Measurements from ENCODE around the gene ABCA1.
"Not testable (repeated sequence)": the region's sequence is repeated elsewhere in the genome, so short reads cannot be mapped to it uniquely, and the experiment has no call there.

The ABCA1 gene

DNA sequence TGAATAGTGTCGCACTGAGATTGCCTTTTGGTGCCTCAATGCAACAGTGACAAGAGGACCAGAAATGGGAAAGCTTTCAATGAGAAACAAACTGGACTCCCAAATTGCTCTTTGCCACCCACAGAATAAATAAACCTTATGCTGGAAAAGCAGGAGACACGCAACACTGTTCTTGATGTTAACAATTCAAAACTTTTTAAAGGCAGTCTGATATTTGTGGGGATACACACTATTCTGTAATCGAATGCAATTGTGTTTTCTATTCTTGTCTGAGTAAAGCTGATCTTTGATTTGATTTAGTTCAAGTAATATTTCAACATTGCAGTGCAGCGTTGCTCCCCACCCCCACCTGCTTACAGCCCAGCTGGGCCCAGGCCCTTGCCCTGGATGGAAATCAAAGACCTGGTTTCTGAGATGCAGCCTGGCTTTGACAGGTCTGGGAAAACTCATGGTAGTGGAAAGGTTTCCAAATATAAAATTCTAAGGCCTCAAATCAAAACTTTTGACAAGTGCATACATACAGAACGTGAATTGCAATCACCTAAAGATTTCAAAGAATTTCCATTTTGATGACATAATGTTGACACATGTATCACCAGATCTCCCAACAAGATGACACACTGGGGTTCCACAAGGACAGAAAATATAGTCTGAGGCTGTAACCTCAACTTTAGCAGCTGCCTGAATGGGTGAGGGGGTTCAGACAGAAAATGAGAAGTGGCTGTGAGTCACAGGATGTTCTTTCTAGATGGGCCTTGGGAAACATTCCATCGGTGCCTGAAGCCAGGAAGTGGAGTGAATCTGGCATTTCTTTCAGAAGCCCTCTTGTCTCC is 55.1 kb downstream of the ABCA1 start:
- DNase-seq (ENCODE audit: low read depth), result no peak

DNA sequence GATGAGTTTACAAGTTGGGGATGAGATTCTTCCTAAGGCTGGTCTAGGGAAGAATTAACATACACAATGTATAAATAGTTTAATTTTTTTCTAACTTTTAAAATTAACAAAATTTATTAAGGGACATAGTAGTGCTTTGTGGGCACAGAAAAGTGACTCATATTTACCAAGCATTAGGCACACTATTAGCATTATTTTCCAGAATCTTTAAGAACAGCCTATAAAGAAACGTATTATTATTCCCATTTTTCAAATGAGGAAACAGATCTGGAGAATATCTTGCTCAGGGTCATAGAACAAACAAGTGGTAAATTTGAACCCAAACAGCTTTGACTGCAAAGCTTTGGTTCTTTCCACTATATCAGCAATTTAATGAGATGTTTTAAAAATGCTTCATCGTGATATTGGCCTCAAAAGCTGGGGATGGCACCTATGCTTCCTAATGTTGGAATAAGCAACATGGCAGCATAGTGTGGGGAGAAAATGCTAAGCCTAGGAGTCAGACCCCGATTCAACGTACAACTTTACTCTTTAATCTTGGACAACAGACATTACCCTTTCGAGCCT is 55.9 kb downstream of the ABCA1 start:
- DNase-seq (ENCODE audit: low read depth), result no peak

DNA sequence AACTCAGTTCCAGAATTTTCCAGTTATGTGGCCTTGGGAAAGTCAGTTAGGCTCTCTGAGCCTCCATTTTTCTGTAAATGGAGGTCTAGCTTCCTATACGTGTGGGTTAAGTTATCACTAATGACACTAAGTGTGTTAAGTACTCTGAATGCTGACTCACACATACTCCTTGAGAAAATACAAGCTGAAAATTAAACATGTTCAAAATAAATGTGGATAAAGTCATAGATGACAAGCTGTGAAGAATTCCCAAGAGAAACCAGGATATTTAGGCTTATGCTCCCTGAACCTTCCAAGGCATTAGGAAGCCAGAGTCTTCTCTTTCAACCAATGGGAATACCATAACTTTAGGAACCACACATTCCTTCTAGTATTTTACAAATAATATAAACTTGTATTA is 58.1 kb downstream of the ABCA1 start:
- no peak for DNase-seq (ENCODE audit: low read depth)

DNA sequence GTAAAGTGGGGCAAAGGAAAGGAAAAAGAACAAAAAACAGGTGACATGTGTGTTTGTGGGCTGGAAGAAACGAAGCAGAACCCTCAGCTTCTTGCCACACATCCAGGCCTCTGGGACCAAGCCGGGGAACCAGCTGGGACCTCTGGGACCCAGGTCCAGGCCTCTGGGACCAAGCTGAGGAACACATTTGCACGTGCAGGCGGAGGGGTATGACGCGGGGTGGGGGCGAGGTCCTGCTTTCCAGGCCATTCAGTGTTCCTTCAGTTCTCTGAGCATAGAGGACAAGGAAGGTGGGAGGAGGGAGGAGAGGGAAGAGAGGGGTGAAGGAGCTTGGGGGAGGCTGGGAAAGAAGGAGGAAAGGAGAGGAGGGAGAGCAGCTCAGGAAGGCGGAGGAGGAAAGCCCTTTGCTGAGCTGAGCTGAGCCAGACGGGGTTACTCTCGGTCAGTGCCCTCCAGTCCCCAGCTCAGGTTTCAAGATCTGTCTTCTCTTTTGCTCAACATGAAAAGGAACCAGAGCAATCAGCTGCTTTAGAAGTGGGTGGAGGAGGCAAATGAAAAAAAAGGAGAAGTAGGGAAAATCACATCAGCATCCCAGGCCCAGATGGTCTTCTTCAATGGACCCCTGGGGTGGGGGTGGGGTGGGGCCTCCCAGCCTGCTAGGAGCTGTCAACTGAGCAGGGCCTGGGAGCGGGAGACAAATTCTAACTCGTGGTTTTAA is 59.1 kb downstream of the ABCA1 start:
- no peak for DNase-seq (ENCODE audit: low read depth)

DNA sequence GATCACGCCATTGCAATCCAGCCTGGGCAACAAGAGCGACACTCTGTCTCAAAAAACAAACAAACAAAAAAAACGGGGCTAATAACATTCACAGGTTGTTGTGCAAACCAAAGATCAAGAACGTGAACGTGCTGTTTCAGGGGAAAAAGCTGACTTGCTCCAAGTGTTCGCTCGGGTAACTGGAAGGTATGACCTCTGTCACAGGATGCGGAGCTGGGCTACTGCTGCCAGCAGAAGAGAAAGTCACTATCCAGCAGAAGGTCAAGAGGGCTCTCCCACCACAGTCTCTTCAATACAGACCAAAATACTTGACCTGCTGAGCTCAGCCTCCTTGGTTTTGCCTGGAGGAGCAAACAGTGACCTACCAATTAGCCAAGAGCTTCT is 59.7 kb downstream of the ABCA1 start:
- DNase-seq (ENCODE audit: low read depth), result no peak

DNA sequence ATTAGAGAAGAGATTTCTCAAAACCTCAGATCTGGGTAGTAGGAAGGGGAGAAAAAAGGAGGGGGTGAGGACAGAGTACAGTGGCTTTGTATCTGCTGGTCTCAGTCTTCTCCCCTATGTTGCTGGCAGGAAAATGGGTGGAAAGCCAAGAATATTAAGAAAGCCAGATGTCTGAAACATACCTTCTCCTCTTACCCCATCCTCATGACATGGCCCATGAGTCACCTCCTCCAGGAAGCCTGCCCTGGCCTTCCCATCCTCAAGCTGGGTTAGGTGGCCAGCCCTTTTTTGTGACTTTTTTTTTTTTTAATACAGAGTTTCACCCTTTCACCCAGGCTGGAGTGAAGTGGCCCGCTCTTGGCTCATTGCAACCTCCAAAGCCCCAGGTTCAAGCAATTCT is 61.8 kb downstream of the ABCA1 start:
- no peak for DNase-seq (ENCODE audit: low read depth)

GRCh38 chr9:104864675-104865104 is 63.3 kb downstream of the ABCA1 start:
- DNase-seq (ENCODE audit: low read depth), result no peak

DNA sequence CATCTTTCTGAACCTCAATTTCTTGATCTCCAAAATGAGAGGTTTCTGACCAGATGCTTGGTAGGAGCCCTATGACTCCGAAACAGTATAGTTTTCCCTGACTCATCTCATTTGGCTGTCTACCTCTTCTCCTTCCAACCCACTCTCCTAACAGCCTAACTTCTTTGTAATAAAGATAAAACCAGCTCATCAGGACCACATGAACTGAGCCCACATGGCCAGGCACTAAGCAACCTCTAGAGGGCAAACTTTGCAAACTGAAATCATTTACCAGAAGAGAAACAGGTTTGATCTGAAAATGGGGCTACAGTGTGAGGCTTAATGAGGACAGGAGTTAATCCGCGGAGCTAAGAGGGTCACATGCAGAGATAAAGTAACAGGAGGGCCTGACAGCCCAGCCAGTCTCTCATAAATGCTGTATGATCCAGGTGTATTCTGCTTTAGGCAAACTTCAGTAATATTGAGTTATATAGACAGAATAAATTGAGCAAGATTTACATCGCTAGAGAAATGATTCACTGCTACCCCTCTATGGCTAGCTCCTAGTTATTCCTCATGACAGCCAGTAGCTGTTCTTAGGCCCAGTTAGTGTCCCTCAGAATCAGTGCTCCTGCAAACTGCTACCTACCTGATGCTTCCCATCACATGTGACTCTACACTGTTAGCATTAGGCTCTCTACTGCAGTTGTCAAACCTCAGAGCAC is 64.6 kb downstream of the ABCA1 start:
- no peak for DNase-seq (ENCODE audit: low read depth)

GRCh38 chr9:104861397-104861796 is 66.6 kb downstream of the ABCA1 start:
- DNase-seq (ENCODE audit: low read depth), result no peak

- no peak for DNase-seq (ENCODE audit: low read depth)
These were observed 67.7 kb downstream of the ABCA1 start for GRCh38 chr9:104860263-104860662.

DNA sequence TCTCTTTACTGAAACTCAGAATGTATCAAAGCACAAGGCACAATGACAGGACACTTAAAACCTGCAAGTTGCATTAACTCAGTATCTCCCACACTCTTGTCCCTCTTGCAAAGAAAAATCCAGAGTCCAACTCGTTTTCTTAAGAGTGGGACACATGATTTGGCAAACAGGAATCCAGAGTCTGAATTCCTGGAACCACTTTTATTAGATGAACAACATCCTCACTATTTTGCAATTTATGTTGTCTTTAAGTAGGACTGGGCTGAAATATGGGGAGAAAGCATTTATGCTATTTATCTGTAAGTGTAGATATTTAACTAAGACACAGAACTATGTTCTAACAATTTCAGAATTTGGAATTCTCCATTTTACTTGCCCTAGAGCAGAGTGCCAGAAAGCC is 69.1 kb downstream of the ABCA1 start:
- DNase-seq (ENCODE audit: low read depth), result no peak

- DNase-seq (ENCODE audit: low read depth), result no peak
These were observed 69.7 kb downstream of the ABCA1 start for GRCh38 chr9:104858271-104858670.

DNA sequence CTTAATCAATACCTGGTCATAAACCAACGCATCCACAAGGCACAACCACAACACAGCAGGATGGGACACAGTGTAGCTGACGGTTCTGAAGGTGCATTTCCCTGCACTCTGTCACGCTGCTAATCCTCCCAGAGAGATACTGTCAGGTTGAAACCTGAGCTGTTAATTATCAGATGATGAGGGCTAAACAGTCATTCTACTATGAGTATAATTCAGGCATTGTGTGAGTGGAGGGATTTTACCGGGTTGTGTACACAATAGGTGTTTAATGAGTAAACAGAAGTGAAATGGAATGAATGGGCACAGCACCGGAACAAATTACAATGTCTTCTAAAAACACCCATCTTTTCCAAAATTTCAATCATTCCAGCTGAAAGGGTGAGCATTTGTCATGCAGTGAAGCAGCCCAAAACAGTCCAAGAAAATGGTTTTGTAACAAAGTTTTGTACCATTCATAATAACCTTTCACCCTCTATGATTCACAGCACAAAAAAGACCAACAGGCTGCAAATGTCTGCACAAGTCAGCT is 71.5 kb downstream of the ABCA1 start:
- no peak for DNase-seq (ENCODE audit: low read depth)

GRCh38 chr9:104855807-104856206 is 72.1 kb downstream of the ABCA1 start:
- DNase-seq (ENCODE audit: low read depth), result no peak

DNA sequence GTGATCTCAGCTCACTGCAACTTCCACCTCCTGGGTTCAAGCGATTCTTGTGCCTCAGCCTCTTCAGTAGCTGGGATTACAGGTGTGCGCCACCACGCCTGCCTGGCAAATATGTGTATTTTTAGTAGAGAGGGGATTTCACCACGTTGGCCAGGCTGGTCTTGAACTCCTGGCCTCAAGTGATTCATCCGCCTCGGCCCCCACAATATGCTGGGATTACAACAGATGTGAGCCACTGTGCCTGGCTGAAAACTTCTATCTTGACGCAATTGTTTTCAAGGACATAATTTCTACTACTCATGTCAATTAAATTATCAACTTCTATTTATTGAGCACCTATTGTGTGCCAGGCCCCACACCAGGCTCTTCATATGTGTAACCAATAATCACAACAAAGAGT is 72.7 kb downstream of the ABCA1 start:
- not testable (repeated sequence) for DNase-seq (ENCODE audit: low read depth)

GRCh38 chr9:104854613-104855012 is 73.3 kb downstream of the ABCA1 start:
- no peak for DNase-seq (ENCODE audit: low read depth)

DNA sequence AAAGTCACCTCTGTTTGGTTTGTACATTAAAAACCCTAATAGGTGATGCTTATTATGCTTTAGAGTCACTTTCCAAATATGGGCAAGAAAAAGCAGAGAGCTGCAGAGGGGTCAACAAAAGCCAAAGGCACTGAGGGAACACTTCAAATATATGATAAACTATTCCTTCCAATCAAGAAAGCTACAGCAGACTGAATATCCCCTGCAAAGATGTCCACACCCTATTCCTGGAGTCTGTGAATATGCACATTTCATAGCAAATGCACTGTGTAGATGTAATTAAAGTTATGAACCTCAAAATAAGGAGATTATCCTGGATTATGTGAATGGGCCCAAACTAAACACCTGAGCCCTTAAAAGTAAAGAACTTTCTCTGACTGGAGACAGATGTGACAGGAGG is 74.3 kb downstream of the ABCA1 start:
- DNase-seq (ENCODE audit: low read depth), result no peak

DNA sequence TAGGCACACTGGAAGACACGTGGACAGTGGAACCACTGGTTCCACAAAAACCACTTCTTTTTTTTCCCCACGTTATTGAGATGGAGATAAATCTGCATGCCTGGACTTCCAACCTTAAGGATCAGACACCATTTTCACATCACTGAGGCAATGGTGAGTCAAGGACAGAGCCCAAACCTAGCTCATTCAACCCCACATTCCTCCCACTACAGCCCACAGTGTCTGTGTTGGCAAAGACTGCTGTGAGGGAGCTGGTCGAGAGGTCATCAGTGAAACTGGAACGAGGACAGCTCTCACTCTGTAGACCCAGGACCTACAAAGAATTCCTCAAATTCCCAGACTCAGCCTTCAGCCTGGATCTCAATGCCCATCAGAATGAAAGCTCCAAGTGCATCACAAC is 74.8 kb downstream of the ABCA1 start:
- DNase-seq (ENCODE audit: low read depth), result no peak

DNA sequence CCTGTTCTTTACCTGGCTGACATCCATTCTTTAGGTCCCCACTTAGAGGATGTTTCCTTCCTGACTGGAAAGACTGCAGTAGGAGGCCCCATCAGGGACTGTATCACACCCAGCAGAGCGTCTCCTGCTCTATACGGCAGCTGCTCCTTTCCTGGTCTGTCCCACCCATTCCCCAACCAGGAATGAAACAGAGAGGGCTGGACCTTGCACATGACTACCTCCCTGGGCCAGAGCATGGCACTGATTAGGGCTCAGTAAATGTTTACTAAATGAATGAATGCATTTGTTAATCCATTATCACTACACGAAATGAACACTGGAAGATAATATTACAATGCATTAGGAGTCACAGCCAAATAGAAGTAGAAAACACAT is 76.4 kb downstream of the ABCA1 start:
- no peak for DNase-seq (ENCODE audit: low read depth)

GRCh38 chr9:104850786-104851545 is 77.0 kb downstream of the ABCA1 start:
- DNase-seq (ENCODE audit: low read depth), result no peak

DNA sequence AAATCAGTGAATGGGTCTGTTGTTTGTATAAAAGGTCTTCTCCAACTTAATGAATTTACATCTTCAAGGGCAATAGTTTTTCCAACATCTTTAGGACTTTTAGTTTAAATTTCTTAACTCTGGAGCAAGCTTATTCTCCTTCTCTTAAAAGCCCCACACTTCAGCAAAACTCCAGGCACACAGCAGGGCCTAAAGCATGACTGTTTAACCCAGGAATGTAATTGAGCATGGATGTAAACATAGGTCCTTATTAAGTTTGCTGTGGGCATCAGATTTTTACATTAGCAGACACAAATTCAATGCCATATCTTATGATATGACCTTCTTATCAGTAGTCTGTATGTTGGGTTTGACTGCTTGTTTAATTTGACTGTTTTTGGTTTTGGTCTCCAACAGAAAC is 78.9 kb downstream of the ABCA1 start:
- DNase-seq (ENCODE audit: low read depth), result no peak

GRCh38 chr9:104844710-104845109 is 83.2 kb downstream of the ABCA1 start:
- DNase-seq (ENCODE audit: low read depth), result no peak

Data from T-helper 22 cell (primary cell).